Upper lobe of right lung (tissue), 1 donor: Measurements from ENCODE around the gene MRPL12. TPM values are rescaled to one million over a fixed set of nuclear protein-coding genes. Genes with fewer than 3 reads are reported as not detected.

Experiments
- ATAC-seq: fragments of 200-7000 bp; cut with Tn5 transposase; one replicate; pipeline ENCODE4 v1.9.1; 2020; ENCODE audit warnings: mild to moderate bottlenecking, moderate library complexity
- DNase-seq: peaks from one replicate; pipeline ENCODE4 v3.0.0-alpha.2; 2020
- H3K27ac ChIP-seq: fragments of 200-600 bp; one replicate; pipeline ENCODE4 v1.8.0; 2022
- H3K27me3 ChIP-seq: fragments of 200-600 bp; one replicate; pipeline ENCODE4 v1.8.0; 2022; ENCODE audit warnings: mild to moderate bottlenecking
- H3K36me3 ChIP-seq: fragments of 200-600 bp; one replicate; pipeline ENCODE4 v1.8.0; 2022
- H3K4me1 ChIP-seq: fragments of 200-600 bp; one replicate; pipeline ENCODE4 v1.8.0; 2022
- H3K4me3 ChIP-seq: fragments of 200-600 bp; one replicate; pipeline ENCODE4 v1.8.0; 2022; ENCODE audit warnings: mild to moderate bottlenecking
- H3K9me3 ChIP-seq: fragments of 200-600 bp; one replicate; pipeline ENCODE4 v1.8.0; 2022
- intact Hi-C: fragments of 100-400 bp; cut with DNase I; formaldehyde crosslinking; loops from one replicate; pipeline ENCODE4 v1.11.0; 2022
- total RNA-seq: library from RNA; stranded (reverse); fragmentation: NEBNext Ultra II Directional; extraction: Animal tissue kit (Norgen Biotek cat#: 25700); gene quantifications from one replicate; pipeline ENCODE4 v1.2.1, GENCODE V29; 2021
- TF ChIP-seq, protein P1 (sequence below): fragments of 200-600 bp; IDR thresholded peaks from one replicate; pipeline ENCODE4 v1.8.0; 2022; ENCODE audit warnings: antibody characterized with exemption
- donor health status: DM: no; HTN: yes; CAD: no; lungs with severe emphysema.

The MRPL12 gene
- total RNA-seq, 1 donor from 2014 or later: 40.3 TPM

DNA sequence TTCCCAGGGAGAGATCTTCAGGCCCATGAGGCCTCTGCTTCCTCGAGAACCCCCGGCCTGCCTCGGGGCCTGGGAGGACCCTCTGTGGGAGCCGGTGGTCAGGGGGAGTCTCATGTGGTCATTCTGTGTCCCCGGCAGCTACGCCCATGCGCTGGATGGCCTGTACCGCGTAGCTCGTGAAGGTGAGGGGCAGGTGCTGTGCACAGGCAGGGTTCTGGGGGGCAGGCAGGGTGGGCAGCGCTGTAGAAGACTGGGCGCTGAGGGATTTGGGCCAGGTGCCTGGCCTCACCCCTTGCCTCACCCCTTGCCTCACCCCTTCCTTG lies 13.5 kb downstream of the MRPL12 start:
- no peaks in the 10 kb centered on the region for H3K36me3 ChIP-seq
- peak; percentile 61 for DNase-seq
- no peak for ATAC-seq
- no peak overlapping the region for H3K4me3 ChIP-seq
- no peaks in the 10 kb centered on the region for H3K27me3 ChIP-seq
- intact Hi-C loops: no loop called here
- H3K9me3 ChIP-seq: no peaks in the 10 kb centered on the region
- TF ChIP-seq, protein P1, sequence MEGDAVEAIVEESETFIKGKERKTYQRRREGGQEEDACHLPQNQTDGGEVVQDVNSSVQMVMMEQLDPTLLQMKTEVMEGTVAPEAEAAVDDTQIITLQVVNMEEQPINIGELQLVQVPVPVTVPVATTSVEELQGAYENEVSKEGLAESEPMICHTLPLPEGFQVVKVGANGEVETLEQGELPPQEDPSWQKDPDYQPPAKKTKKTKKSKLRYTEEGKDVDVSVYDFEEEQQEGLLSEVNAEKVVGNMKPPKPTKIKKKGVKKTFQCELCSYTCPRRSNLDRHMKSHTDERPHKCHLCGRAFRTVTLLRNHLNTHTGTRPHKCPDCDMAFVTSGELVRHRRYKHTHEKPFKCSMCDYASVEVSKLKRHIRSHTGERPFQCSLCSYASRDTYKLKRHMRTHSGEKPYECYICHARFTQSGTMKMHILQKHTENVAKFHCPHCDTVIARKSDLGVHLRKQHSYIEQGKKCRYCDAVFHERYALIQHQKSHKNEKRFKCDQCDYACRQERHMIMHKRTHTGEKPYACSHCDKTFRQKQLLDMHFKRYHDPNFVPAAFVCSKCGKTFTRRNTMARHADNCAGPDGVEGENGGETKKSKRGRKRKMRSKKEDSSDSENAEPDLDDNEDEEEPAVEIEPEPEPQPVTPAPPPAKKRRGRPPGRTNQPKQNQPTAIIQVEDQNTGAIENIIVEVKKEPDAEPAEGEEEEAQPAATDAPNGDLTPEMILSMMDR: no peak
- H3K27ac ChIP-seq: no peak overlapping the region
- H3K4me1 ChIP-seq: peaks cover 13% of the 10 kb centered on the region

DNA sequence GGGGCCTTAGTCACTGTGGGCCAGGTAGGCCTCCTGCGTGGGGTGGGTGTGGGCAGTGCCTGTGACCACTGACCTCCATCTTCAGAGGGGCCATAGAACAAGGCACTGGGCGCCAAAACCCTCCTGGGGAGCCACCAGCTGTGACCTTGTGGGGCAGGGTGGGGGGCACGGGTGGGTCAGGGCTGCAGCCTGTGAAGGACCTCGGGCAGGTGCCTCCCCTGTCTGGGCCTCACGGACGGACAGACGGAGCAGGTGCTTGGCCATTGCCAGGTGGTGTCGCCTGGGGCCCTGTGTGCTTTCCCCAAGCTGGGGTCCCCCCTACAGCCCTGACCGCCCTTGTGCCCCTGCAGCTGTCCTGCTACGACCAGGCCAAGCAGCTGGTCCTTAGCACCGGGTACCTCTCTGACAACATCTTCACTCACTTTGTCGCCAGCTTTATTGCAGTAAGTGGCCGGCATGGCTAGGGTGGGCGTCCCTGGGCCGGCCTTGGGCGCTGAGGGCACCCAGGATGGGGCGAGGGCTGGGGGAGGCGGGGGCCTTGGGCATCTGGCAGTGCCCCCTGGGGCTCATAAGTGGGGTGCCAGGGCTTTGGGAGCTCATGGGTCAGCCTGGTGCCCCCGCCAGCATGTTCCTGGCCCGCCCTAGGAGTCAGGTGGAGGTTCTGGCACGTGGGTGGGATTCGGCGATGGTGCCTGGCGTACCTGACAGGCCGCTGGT lies 14.0 kb downstream of the MRPL12 start:
- no peak for ATAC-seq
- intact Hi-C loops: no loop called here
- no peaks in the 10 kb centered on the region for H3K27me3 ChIP-seq
- TF ChIP-seq, protein P1: no peak
- H3K4me3 ChIP-seq: no peak overlapping the region
- peaks cover 16% of the 10 kb centered on the region for H3K4me1 ChIP-seq
- no peak overlapping the region for H3K27ac ChIP-seq
- H3K36me3 ChIP-seq: no peaks in the 10 kb centered on the region
- peak; percentile 61 for DNase-seq
- no peaks in the 10 kb centered on the region for H3K9me3 ChIP-seq

DNA sequence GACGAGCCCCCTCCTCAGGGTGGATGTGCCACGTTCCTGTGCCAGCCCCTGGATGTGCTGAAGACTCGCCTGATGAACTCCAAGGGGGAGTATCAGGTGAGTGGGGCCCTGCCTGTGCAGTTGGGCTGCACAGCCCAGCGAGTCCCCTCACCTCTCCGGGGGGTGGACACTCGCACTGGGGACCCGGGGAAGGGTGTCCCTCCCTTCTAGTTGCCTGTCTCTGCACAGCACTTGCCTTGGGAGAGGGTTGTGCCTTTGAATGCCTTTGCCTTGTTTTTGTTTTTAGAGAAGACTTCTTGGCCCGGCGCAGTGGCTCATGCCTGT lies 14.6 kb downstream of the MRPL12 start:
- Histone ChIP-seq H3K27ac (no peak overlapping the region), H3K4me1 (peaks cover 17% of the 10 kb centered on the region), H3K27me3 (no peaks in the 10 kb centered on the region), H3K9me3 (no peaks in the 10 kb centered on the region), H3K4me3 (no peak overlapping the region), H3K36me3 (no peaks in the 10 kb centered on the region)
- no peak for ATAC-seq
- no peak for DNase-seq
- intact Hi-C loops: no loop called here
- TF ChIP-seq, protein P1: no peak

DNA sequence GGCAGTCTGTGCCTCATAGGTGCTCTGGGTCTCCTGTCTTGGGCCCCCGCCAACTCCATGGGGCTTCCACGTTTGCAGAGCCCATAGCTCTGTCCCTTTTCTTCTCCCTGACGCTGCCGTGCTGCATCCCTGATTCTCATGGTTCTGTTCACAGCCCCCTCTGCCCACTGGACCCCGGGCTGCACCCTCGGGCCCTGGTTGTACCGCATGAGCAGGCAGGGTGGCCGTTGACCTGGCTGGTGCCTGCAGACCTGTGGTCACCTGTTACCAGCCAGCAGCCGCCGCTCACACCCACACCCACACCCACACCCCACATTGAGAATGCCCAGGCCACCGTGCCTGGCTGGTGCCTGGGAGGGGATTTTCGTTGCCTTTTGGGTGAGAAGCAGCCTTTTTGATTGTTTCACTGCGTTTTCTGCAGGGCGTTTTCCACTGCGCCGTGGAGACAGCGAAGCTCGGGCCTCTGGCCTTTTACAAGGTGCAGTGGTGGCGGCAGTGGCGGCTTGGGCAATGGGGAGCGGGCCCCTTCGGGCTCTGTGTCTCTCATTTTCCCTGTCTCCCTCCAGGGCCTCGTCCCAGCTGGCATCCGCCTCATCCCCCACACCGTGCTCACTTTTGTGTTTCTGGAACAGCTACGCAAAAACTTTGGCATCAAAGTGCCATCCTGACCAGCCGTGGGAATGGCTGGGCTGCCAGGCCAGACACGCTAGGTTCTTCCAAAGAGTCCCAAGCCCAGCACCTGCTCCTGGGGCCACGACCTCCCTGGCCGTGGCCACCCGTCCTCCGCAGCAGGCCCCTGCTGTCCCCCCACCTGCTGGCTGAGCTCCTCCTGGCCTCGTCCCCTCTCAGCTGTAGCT lies 16.5 kb downstream of the MRPL12 start:
- TF ChIP-seq, protein P1: no peak

DNA sequence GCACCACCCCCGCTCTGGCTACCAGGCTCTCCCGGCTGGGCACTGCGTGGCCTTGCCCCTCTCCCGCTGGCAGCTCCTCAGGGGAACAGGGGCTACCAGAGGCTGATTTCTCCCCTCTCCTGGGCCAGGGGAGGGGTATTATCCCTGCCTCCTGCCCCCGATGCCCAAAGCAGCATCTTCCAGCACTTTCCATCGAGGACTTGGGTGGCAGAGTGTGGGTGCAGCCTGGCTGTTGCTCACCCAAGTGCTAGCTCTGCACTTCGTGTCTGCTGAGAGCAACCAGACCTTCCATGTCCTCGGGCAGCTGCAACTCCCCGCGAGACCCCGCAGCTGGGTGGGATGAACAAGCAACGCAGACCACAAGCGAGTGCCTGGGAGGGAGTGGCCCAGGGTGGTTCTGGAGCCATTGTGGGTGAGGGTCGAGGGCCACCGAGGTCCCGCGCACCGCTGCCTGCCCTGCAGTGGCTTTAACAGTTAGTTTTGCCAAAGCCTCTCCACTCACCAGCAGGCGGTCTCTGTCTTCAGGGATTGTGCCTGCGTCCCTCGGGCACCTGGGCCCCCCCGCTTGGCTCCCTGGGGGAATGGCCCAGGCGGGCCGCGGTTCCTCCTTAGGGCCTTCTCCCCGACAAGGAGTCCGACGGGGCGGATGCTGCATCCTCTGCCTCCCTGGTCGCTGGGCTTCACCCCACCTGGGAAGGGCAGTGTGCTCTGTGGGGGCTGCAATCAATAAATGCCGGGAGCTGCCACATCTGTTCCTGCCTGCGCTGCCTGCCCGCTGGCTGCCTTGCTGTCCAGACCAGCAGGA lies 17.3 kb downstream of the MRPL12 start:
- no peak overlapping the region for H3K4me3 ChIP-seq
- intact Hi-C loops: no loop called here
- peaks cover 7% of the 10 kb centered on the region for H3K4me1 ChIP-seq
- no peak overlapping the region for H3K27ac ChIP-seq
- TF ChIP-seq, protein P1: no peak
- ATAC-seq (no peak), DNase-seq (peak; percentile 64)
- no peaks in the 10 kb centered on the region for H3K36me3 ChIP-seq
- no peaks in the 10 kb centered on the region for H3K27me3 ChIP-seq
- no peaks in the 10 kb centered on the region for H3K9me3 ChIP-seq

More for the DNA sequence above, 16.5 kb downstream of the MRPL12 start:
- H3K4me3 ChIP-seq: no peak overlapping the region
- H3K4me1 ChIP-seq: peaks cover 7% of the 10 kb centered on the region
- no peaks in the 10 kb centered on the region for H3K9me3 ChIP-seq
- no peak overlapping the region for H3K27ac ChIP-seq
- intact Hi-C loops: no loop called here
- H3K36me3 ChIP-seq: no peaks in the 10 kb centered on the region
- DNase-seq (peak; percentile 62), ATAC-seq (no peak)
- no peaks in the 10 kb centered on the region for H3K27me3 ChIP-seq
